ENCODE data around the gene ANKH.

ANKH gene

GRCh38 chr5:14710313-14710994 lies 161.1 kb downstream of the ANKH start:
- no peak for DNase-seq

GRCh38 chr5:14708551-14708950 lies 163.0 kb downstream of the ANKH start:
- no peak for DNase-seq

GRCh38 chr5:14707811-14708390 lies 163.7 kb downstream of the ANKH start:
- DNase-seq, result no peak

GRCh38 chr5:14706615-14707021 lies 165.0 kb downstream of the ANKH start:
- DNase-seq, result no peak

GRCh38 chr5:14705556-14705955 lies 166.0 kb downstream of the ANKH start:
- no peak for DNase-seq

GRCh38 chr5:14702238-14702839 lies 169.2 kb downstream of the ANKH start:
- DNase-seq, result no peak

- no peak for DNase-seq
These were observed 170.0 kb downstream of the ANKH start for GRCh38 chr5:14701556-14701955.

- no peak for DNase-seq
These were observed 170.8 kb downstream of the ANKH start for GRCh38 chr5:14700478-14701436.

- DNase-seq, result no peak
These were observed 171.7 kb downstream of the ANKH start for GRCh38 chr5:14699807-14700400.

- no peak for DNase-seq
These were observed 172.4 kb downstream of the ANKH start for GRCh38 chr5:14699159-14699558.

GRCh38 chr5:14698495-14698894 lies 173.1 kb downstream of the ANKH start:
- no peak for DNase-seq

- DNase-seq, result no peak
These were observed 174.7 kb downstream of the ANKH start for GRCh38 chr5:14696851-14697250.

- no peak for DNase-seq
These were observed 175.5 kb downstream of the ANKH start for GRCh38 chr5:14696057-14696456.

- DNase-seq, result no peak
These were observed 176.4 kb downstream of the ANKH start for GRCh38 chr5:14695152-14695551.

GRCh38 chr5:14693070-14693469 lies 178.5 kb downstream of the ANKH start:
- DNase-seq, result no peak

GRCh38 chr5:14687023-14687665 lies 184.4 kb downstream of the ANKH start:
- no peak for DNase-seq

GRCh38 chr5:14686517-14686916 lies 185.1 kb downstream of the ANKH start:
- no peak for DNase-seq

GRCh38 chr5:14685757-14686156 lies 185.8 kb downstream of the ANKH start:
- DNase-seq, result no peak

- DNase-seq, result no peak
These were observed 186.8 kb downstream of the ANKH start for GRCh38 chr5:14684757-14685156.

GRCh38 chr5:14683906-14684455 lies 187.6 kb downstream of the ANKH start:
- DNase-seq, result no peak

- no peak for DNase-seq
These were observed 190.3 kb downstream of the ANKH start for GRCh38 chr5:14681236-14681752.

GRCh38 chr5:14679595-14679994 lies 192.0 kb downstream of the ANKH start:
- no peak for DNase-seq
